Upper lobe of left lung (tissue), 6 donors: ENCODE results near the gene C3orf18. TPM values are rescaled to one million over a fixed set of nuclear protein-coding genes. Genes with fewer than 3 reads are reported as not detected.

Experiments
- ATAC-seq, 2 donors: fragments of 200-7000 bp; cut with Tn5 transposase; one replicate each; pipeline ENCODE4 v1.9.1; 2022; ENCODE audit warnings: mild to moderate bottlenecking in 2 of 2, moderate library complexity in 2 of 2; ENCODE audit not compliant: low FRiP score in 2 of 2
- DNase-seq, 2 donors: peaks; one replicate each; pipeline ENCODE4 v3.0.0-alpha.2; 2019 to 2020
- H3K27ac ChIP-seq, 4 donors: fragments of 200-600 bp; sonication (generic); one replicate each; pipeline ENCODE4 v1.5.1; 2016 to 2019
- H3K27me3 ChIP-seq, 4 donors: fragments of 200-600 bp; sonication (generic); one replicate each; pipeline ENCODE4 v1.5.1; 2017 to 2019
- H3K36me3 ChIP-seq, 4 donors: fragments of 200-600 bp; sonication (generic); one replicate each; pipeline ENCODE4 v1.5.1; 2016 to 2019
- H3K4me1 ChIP-seq, 4 donors: fragments of 200-600 bp; sonication (generic); one replicate each; pipeline ENCODE4 v1.5.1; 2018 to 2019
- H3K4me3 ChIP-seq, 4 donors: fragments of 200-600 bp; sonication (generic); one replicate each; pipeline ENCODE4 v1.5.1; 2017 to 2019; ENCODE audit warnings: mild to moderate bottlenecking in 2 of 4, moderate library complexity in 1 of 4
- H3K9me3 ChIP-seq, 4 donors: fragments of 200-600 bp; sonication (generic); one replicate each; pipeline ENCODE4 v1.5.1; 2018 to 2019
- EP300 ChIP-seq, 4 donors: sonication (generic); formaldehyde crosslinking; IDR thresholded peaks; one replicate each; pipeline ENCODE4 v1.5.1; 2017; ENCODE audit warnings: antibody characterized with exemption in 4 of 4, control low read depth in 2 of 4
- POLR2A ChIP-seq, 4 donors: fragments of 450-650 bp; IDR thresholded peaks; one replicate each; pipeline ENCODE4 v1.5.1; 2016 to 2017; ENCODE audit warnings: antibody characterized with exemption in 4 of 4, mild to moderate bottlenecking in 2 of 4
- POLR2AphosphoS5 ChIP-seq, 2 donors: sonication (generic); formaldehyde crosslinking; IDR thresholded peaks; one replicate each; pipeline ENCODE4 v1.5.1; 2017; ENCODE audit warnings: antibody characterized with exemption in 2 of 2
- WGBS, 2 donors: methylation state at CpG; one replicate each; pipeline ENCODE4 v1.1.5; 2017 to 2018; 5-methylcytosine and 5-hydroxymethylcytosine counted together
- total RNA-seq, 6 donors: library from RNA; depleted of rRNA in 4 of 6; stranded (reverse); fragments of >200 nt in 4 of 6; gene quantifications; one replicate each; pipeline versions ENCODE4 v1.1.0 to v1.2.1, GENCODE V29; 2016 to 2021
- TF ChIP-seq, protein P1 (sequence below), 6 experiments: fragments of 450-650 bp in 4 of 6; fragments of 200-600 bp in 2 of 6; sonication (generic) in 2 of 6; IDR thresholded peaks; one replicate each; pipeline ENCODE4 v1.5.1; 2016 to 2019; ENCODE audit warnings: antibody characterized with exemption in 6 of 6
- donor health status: DM: no; HTN: no; CAD: no; lungs with moderate emphysema.
- donor health status: DM: no; HTN: yes; CAD: no; lungs with severe emphysema.

Gene C3orf18
- total RNA-seq, 6 donors from 2014 or later, result 4.7 to 7.5 (median 5.7) TPM

DNA sequence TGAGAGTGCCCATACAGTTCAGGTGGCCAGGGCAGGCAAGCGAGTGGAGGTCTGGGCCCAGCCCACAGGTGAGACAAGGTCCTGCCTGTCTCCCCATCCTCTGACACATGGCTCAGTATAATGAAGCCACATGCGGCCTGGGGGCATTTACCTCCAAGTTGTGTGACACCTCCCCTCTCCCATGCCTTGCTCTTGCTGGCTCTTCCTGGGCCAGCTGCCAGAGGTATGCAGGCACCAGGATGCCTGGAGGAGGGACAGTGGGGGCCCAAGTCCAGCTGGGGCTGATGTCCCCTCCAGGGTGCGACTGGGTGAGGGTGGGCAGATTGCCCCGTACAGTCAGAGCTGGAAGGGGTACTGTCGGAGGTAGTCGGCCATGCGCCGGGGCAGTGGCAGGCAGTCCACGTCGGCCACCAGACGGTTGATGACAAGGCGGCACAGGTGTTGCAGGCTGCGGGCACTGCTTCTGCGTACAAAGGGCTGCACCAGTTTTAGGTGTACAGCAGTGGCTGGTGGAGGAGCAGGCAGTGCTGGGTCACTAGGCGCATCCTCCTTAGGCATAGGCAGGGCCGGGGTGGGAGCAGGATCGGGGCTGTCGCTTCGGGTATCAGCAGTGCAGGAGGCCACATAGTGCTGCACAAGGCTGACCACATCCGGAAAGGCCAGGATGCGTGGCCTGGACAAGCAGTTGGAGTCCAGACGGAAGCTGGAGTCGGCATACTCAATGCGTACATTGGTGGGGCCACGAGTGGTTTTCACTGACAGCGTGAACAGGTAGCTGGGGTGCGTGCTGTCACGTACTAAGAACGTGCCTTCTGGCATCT is 39.9 kb upstream of the C3orf18 start:
- H3K36me3 ChIP-seq, result peaks cover 0 to 56% (median 23%) of the 10 kb centered on the region in 4 donors
- ATAC-seq (no peak), DNase-seq (peak in 1 of 2 donors; percentile 63)
- no peaks in the 10 kb centered on the region for H3K27me3 ChIP-seq
- no peaks in the 10 kb centered on the region for H3K9me3 ChIP-seq
- peaks cover 62 to 93% (median 89%) of the 10 kb centered on the region in 4 donors for H3K4me1 ChIP-seq
- peak overlapping the region in 3 of 4 donors; percentile 70 to 81 (median 80) for H3K4me3 ChIP-seq
- WGBS, 2 donors, result 77 to 79% methylated on average over 14 to 29 of the region's 29 CpGs
- peak overlapping the region; percentile 23 to 96 (median 94) for H3K27ac ChIP-seq
- no peak for TF ChIP-seq EP300 (IDR thresholded peaks at IDR 0.05)
- no peak for TF ChIP-seq POLR2AphosphoS5 (IDR thresholded peaks at IDR 0.05)
- TF ChIP-seq POLR2A (IDR thresholded peaks at IDR 0.05), result peak in 1 of 4 donors; percentile 7

- Histone ChIP-seq H3K9me3 (no peaks in the 10 kb centered on the region), H3K4me1 (peaks cover 66 to 97% (median 97%) of the 10 kb centered on the region in 4 donors), H3K4me3 (peak overlapping the region in 1 of 4 donors; percentile 70), H3K36me3 (peaks cover 0 to 56% (median 23%) of the 10 kb centered on the region in 4 donors), H3K27me3 (no peaks in the 10 kb centered on the region), H3K27ac (peak overlapping the region; percentile 94 to 96 (median 95))
- DNase-seq (peak in 1 of 2 donors; percentile 34), ATAC-seq (no peak)
- WGBS, 2 donors, result 35 to 59% methylated on average over 6 of the region's 6 CpGs
- TF ChIP-seq EP300 (IDR thresholded peaks at IDR 0.05), result no peak
- TF ChIP-seq, protein P1, sequence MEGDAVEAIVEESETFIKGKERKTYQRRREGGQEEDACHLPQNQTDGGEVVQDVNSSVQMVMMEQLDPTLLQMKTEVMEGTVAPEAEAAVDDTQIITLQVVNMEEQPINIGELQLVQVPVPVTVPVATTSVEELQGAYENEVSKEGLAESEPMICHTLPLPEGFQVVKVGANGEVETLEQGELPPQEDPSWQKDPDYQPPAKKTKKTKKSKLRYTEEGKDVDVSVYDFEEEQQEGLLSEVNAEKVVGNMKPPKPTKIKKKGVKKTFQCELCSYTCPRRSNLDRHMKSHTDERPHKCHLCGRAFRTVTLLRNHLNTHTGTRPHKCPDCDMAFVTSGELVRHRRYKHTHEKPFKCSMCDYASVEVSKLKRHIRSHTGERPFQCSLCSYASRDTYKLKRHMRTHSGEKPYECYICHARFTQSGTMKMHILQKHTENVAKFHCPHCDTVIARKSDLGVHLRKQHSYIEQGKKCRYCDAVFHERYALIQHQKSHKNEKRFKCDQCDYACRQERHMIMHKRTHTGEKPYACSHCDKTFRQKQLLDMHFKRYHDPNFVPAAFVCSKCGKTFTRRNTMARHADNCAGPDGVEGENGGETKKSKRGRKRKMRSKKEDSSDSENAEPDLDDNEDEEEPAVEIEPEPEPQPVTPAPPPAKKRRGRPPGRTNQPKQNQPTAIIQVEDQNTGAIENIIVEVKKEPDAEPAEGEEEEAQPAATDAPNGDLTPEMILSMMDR (IDR thresholded peaks at IDR 0.05), result no peak
- no peak for TF ChIP-seq POLR2A (IDR thresholded peaks at IDR 0.05)
- no peak for TF ChIP-seq POLR2AphosphoS5 (IDR thresholded peaks at IDR 0.05)
Measured at GRCh38 chr3:50606596-50606995, 39.0 kb upstream of the C3orf18 start.

GRCh38 chr3:50605901-50606326 is 38.4 kb upstream of the C3orf18 start:
- peak overlapping the region in 1 of 4 donors; percentile 70 for H3K4me3 ChIP-seq

GRCh38 chr3:50604628-50605588 is 37.4 kb upstream of the C3orf18 start:
- 54 to 71% methylated on average over 11 to 14 of the region's 14 CpGs for WGBS, 2 donors
- Histone ChIP-seq H3K36me3 (peaks cover 0 to 54% (median 23%) of the 10 kb centered on the region in 4 donors), H3K9me3 (no peaks in the 10 kb centered on the region), H3K4me1 (peaks cover 73 to 100% (median 99%) of the 10 kb centered on the region in 4 donors), H3K4me3 (no peak overlapping the region), H3K27ac (peak overlapping the region; percentile 94 to 96 (median 95)), H3K27me3 (no peaks in the 10 kb centered on the region)
- peak; percentile 57 to 81 for DNase-seq
- no peak for ATAC-seq
- TF ChIP-seq EP300 (IDR thresholded peaks at IDR 0.05), result peak in 1 of 4 donors; percentile 39
- TF ChIP-seq POLR2AphosphoS5 (IDR thresholded peaks at IDR 0.05), result peak in 1 of 2 donors; percentile 40
- TF ChIP-seq, protein P1 (IDR thresholded peaks at IDR 0.05), result no peak
- no peak for TF ChIP-seq POLR2A (IDR thresholded peaks at IDR 0.05)

More at GRCh38 chr3:50605901-50606326, 38.4 kb upstream of the C3orf18 start:
- 48 to 60% methylated on average over 5 of the region's 5 CpGs for WGBS, 2 donors
- Histone ChIP-seq H3K27me3 (no peaks in the 10 kb centered on the region), H3K27ac (peak overlapping the region; percentile 94 to 96 (median 95)), H3K36me3 (peaks cover 0 to 56% (median 23%) of the 10 kb centered on the region in 4 donors), H3K4me1 (peaks cover 72 to 99% (median 98%) of the 10 kb centered on the region in 4 donors), H3K9me3 (no peaks in the 10 kb centered on the region)
- DNase-seq (peak; percentile 52 to 85), ATAC-seq (no peak)
- peak in 1 of 4 donors; percentile 67 for TF ChIP-seq EP300 (IDR thresholded peaks at IDR 0.05)
- peak in 1 of 4 donors; percentile 46 for TF ChIP-seq POLR2A (IDR thresholded peaks at IDR 0.05)
- peak in 1 of 2 donors; percentile 21 for TF ChIP-seq POLR2AphosphoS5 (IDR thresholded peaks at IDR 0.05)
- TF ChIP-seq, protein P1 (IDR thresholded peaks at IDR 0.05), result no peak
